B cell (primary cell): ENCODE measurements around the gene INPP1. TPM values are rescaled to one million over a fixed set of nuclear protein-coding genes. Genes with fewer than 3 reads are reported as not detected.

Experiments
- ATAC-seq: fragments of 200-7000 bp; cut with Tn5 transposase; one replicate; pipeline ENCODE4 v1.10.0; 2021; ENCODE audit warnings: low read depth, mild to moderate bottlenecking, moderate number of reproducible peaks, moderate library complexity
- CTCF ChIA-PET: fragments of 350-600 bp; sonication (Branson Sonifier 250); formaldehyde crosslinking; loops from one replicate; lab custom pipeline; 2021; ENCODE audit warnings: antibody characterized with exemption, inconsistent platforms; lab: Charles Lee
- POLR2A ChIA-PET: fragments of 350-600 bp; sonication (Branson Sonifier 250); formaldehyde crosslinking; loops from one replicate; lab custom pipeline; 2021; ENCODE audit warnings: antibody characterized with exemption; lab: Charles Lee
- DNase-seq: peaks from one replicate; pipeline ENCODE4 v3.0.0; 2013
- H2AFZ ChIP-seq: 2 replicates; pipeline ENCODE4 v1.6.1; 2012; ENCODE audit warnings: mild to moderate bottlenecking, low read depth, low read length; ENCODE audit not compliant: insufficient read depth, poor library complexity, severe bottlenecking
- H3K27ac ChIP-seq, 2 donors: 1 replicate in 1 of 2; 2 replicates in 1 of 2; pipeline ENCODE4 v1.5.1; 2012 to 2013; ENCODE audit warnings: low read length in 2 of 2, mild to moderate bottlenecking in 2 of 2, moderate library complexity in 1 of 2
- H3K27me3 ChIP-seq, 4 experiments: fragments of 200-600 bp in 1 of 4; sonication (generic) in 1 of 4; replicated peaks in 1 of 4; 1 replicate in 2 of 4; 2 replicates in 2 of 4; pipeline versions ENCODE4 v1.6.1 to v1.7.0; 2013 to 2016; ENCODE audit warnings: low read length in 3 of 4, mild to moderate bottlenecking in 2 of 4, mixed read lengths in 1 of 4, moderate library complexity in 1 of 4; ENCODE audit not compliant: insufficient read depth in 4 of 4, control insufficient read depth in 3 of 4; ENCODE audit errors: control extremely low read depth in 1 of 4
- H3K36me3 ChIP-seq, 2 experiments: replicated peaks in 1 of 2; 1 replicate in 1 of 2; 2 replicates in 1 of 2; pipeline versions ENCODE4 v1.6.1 to v1.7.1; 2013; ENCODE audit warnings: low read length in 1 of 2; ENCODE audit not compliant: insufficient read depth in 2 of 2, control insufficient read depth in 1 of 2; ENCODE audit errors: control extremely low read depth in 1 of 2, extremely low read depth in 1 of 2
- H3K4me1 ChIP-seq, 2 donors: fragments of 200-600 bp in 1 of 2; sonication (generic) in 1 of 2; 1 replicate in 1 of 2; 2 replicates in 1 of 2; pipeline versions ENCODE4 v1.5.1 to v1.6.1; 2013 to 2017; ENCODE audit warnings: low read length in 2 of 2; ENCODE audit not compliant: control insufficient read depth in 2 of 2, insufficient read depth in 2 of 2
- H3K4me2 ChIP-seq: replicated peaks from 2 replicates; pipeline ENCODE3; 2012; ENCODE audit warnings: mild to moderate bottlenecking, low read depth, low read length; ENCODE audit not compliant: poor library complexity, severe bottlenecking
- H3K4me3 ChIP-seq, 5 experiments: fragments of 200-600 bp in 1 of 5; sonication (generic) in 1 of 5; 1 replicate in 3 of 5; 2 replicates in 2 of 5; pipeline versions ENCODE4 v1.5.1 to v1.7.0; 2011 to 2016; ENCODE audit warnings: low read length in 4 of 5, mild to moderate bottlenecking in 4 of 5, low read depth in 2 of 5, control low read depth in 1 of 5, moderate library complexity in 1 of 5; ENCODE audit not compliant: insufficient read depth in 1 of 5; ENCODE audit errors: control extremely low read depth in 1 of 5, extremely low read depth in 1 of 5
- H3K79me2 ChIP-seq: fragments of 200-600 bp; sonication (generic); one replicate; pipeline ENCODE4 v1.6.0; 2016; ENCODE audit warnings: low read length; ENCODE audit not compliant: control insufficient read depth, insufficient read depth
- H3K9ac ChIP-seq: fragments of 200-600 bp; sonication (generic); 2 replicates; pipeline ENCODE4 v1.6.1; 2017; ENCODE audit warnings: mild to moderate bottlenecking, low read length, moderate library complexity
- H3K9me3 ChIP-seq, 3 donors: one replicate each; pipeline versions ENCODE4 v1.6.1 to v1.7.1; 2013; ENCODE audit warnings: low read length in 2 of 3; ENCODE audit not compliant: control insufficient read depth in 2 of 3, insufficient read depth in 1 of 3; ENCODE audit errors: control extremely low read depth in 1 of 3
- H4K20me1 ChIP-seq: 2 replicates; pipeline ENCODE4 v1.6.0; 2012; ENCODE audit warnings: mild to moderate bottlenecking, low read length; ENCODE audit not compliant: insufficient read depth, control insufficient read depth, poor library complexity, severe bottlenecking
- H3K27ac Mint-ChIP-seq: one replicate; pipeline ENCODE4 v1.8.0; 2021; ENCODE audit warnings: mixed read lengths
- H3K27me3 Mint-ChIP-seq: one replicate; pipeline ENCODE4 v1.8.0; 2021; ENCODE audit warnings: mixed read lengths
- H3K4me1 Mint-ChIP-seq: one replicate; pipeline ENCODE4 v1.8.0; 2021; ENCODE audit warnings: mixed read lengths
- H3K4me3 Mint-ChIP-seq: one replicate; pipeline ENCODE4 v1.8.0; 2021; ENCODE audit warnings: mixed read lengths
- H3K9me3 Mint-ChIP-seq: one replicate; pipeline ENCODE4 v1.8.0; 2022; ENCODE audit warnings: mixed read lengths; ENCODE audit not compliant: insufficient read depth
- EZH2 ChIP-seq: IDR thresholded peaks from 2 replicates; pipeline ENCODE4 v1.6.1; 2012; ENCODE audit warnings: borderline replicate concordance, low read depth, mild to moderate bottlenecking, moderate library complexity, low read length; ENCODE audit not compliant: insufficient read depth, poor library complexity, severe bottlenecking
- WGBS: methylation state at CpG from one replicate; pipeline ENCODE4 v1.1.5; 2013; ENCODE audit warnings: missing lambda C conversion rate; ENCODE audit not compliant: insufficient coverage; 5-methylcytosine and 5-hydroxymethylcytosine counted together
- intact Hi-C: fragments of 100-400 bp; cut with micrococcal nuclease; formaldehyde crosslinking; loops from one replicate; pipeline ENCODE4 v1.10.0; 2022
- polyA plus RNA-seq: library from polyadenylated mRNA; depleted of rRNA; stranded (reverse); fragments of >200 nt; gene quantifications from 2 replicates; pipeline ENCODE4 v1.2.3, GENCODE V29; 2012
- total RNA-seq, 2 donors: library from RNA; stranded (reverse); fragments of 120-200 nt in 1 of 2; gene quantifications; 1 replicate in 1 of 2; 2 replicates in 1 of 2; pipeline versions ENCODE4 v1.2.3 to v1.2.4, GENCODE V29; 2013 to 2022
- TF ChIP-seq, protein P1 (sequence below): fragments of 200-600 bp; IDR thresholded peaks from one replicate; pipeline ENCODE4 v1.8.0; 2022; ENCODE audit warnings: antibody characterized with exemption, mild to moderate bottlenecking

Gene INPP1
- total and polyA plus RNA-seq, 2 donors (not counting 1 experiment from before 2014, with no cell fraction given), result 3.1 to 3.7 TPM

DNA sequence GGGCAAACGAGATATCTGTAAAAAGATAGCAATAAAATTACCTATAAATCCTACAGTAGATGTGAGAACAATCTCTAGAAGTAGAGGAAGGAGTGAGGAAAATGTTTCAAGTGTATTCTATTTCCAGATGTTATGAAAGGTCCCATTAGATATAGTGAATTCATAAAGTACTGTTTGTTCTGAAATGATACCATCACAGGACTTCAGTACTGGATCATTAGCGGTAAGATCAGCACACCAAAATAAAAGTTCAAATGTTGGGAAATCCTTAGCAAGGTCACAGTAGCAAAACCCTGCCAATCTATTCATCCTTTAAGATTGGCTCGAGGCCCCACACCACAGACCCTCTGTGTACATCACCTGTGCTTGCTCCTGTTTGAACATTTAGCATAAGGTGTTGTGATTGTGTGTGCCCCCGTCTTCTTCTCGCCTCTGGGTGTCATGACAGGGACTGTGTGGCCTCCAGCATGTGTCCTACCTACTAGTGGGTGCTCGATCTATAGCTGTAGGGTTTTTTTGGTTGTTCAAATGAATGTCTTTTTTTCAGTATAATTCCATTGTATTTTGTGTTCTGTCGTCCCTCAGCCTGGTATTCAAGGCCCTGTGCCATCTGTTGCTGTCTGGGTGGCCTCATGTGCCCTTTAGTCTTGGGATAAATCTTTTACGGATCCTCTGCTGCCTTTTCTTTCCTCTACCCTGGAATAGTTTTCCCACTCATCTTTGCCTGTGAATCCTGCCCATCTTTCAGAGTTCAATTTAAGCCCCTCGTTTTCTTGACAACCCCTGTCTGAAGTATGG lies 73.9 kb downstream of the INPP1 start:
- DNase-seq (no peak), ATAC-seq (no peak)
- no peak overlapping the region for H2AFZ ChIP-seq
- intact Hi-C loops, result no loop called here
- H4K20me1 ChIP-seq, result peaks cover 7% of the 10 kb centered on the region
- H3K9ac ChIP-seq, result no peak overlapping the region
- WGBS, result 100% methylated on average over 3 of the region's 9 CpGs
- Mint-ChIP-seq H3K27me3 (no peaks in the 10 kb centered on the region), H3K4me3 (no peak overlapping the region), H3K9me3 (no peaks in the 10 kb centered on the region), H3K27ac (no peak overlapping the region), H3K4me1 (peaks cover 56% of the 10 kb centered on the region)
- no peak overlapping the region for H3K4me2 ChIP-seq
- H3K4me1 ChIP-seq, result peaks cover 14 to 26% of the 10 kb centered on the region in 2 donors
- H3K9me3 ChIP-seq, result no peaks in the 10 kb centered on the region
- no peaks in the 10 kb centered on the region for H3K36me3 ChIP-seq
- H3K79me2 ChIP-seq, result peaks cover 78% of the 10 kb centered on the region
- ChIA-PET POLR2A (no interaction called here), CTCF (interaction anchor here (0.6 to 1.0 kb wide), 3 partner anchors 11 to 100 kb away, joined by 3 to 5 read pairs (median 3); no protein-coding TSS in a partner anchor)
- no peak overlapping the region for H3K4me3 ChIP-seq
- no peak for TF ChIP-seq EZH2
- TF ChIP-seq, protein P1, sequence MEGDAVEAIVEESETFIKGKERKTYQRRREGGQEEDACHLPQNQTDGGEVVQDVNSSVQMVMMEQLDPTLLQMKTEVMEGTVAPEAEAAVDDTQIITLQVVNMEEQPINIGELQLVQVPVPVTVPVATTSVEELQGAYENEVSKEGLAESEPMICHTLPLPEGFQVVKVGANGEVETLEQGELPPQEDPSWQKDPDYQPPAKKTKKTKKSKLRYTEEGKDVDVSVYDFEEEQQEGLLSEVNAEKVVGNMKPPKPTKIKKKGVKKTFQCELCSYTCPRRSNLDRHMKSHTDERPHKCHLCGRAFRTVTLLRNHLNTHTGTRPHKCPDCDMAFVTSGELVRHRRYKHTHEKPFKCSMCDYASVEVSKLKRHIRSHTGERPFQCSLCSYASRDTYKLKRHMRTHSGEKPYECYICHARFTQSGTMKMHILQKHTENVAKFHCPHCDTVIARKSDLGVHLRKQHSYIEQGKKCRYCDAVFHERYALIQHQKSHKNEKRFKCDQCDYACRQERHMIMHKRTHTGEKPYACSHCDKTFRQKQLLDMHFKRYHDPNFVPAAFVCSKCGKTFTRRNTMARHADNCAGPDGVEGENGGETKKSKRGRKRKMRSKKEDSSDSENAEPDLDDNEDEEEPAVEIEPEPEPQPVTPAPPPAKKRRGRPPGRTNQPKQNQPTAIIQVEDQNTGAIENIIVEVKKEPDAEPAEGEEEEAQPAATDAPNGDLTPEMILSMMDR, result no peak
- H3K27ac ChIP-seq, result peak overlapping the region in 1 of 2 donors; percentile 87
- H3K27me3 ChIP-seq, result no peaks in the 10 kb centered on the region

DNA sequence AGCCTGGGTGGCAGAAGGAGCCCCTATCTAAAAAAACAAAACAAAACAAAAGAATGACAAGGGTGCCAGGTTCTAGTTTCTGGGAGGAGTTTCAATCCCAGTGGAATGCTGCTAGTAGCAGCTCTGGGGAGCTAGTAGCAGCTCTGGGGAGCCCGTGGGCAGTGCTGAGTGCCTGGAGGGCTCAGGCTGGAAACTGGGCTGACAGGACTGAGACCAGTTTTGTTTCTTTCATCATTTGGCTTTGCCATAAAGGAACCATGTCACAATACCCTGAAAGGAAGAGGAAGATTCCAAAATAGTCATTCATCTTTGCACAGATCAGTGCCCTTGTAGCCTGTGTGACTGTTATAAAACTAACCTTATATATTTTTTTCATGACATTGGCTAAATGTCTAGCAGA lies 75.3 kb downstream of the INPP1 start:
- WGBS, result 88% methylated on average over 1 of the region's 1 CpG

More for the DNA sequence above, 75.3 kb downstream of the INPP1 start:
- ChIA-PET CTCF (no interaction called here), POLR2A (no interaction called here)
- H3K27me3 ChIP-seq, result no peaks in the 10 kb centered on the region
- Mint-ChIP-seq H3K9me3 (no peaks in the 10 kb centered on the region), H3K27ac (no peak overlapping the region), H3K4me3 (no peak overlapping the region), H3K4me1 (peaks cover 44% of the 10 kb centered on the region), H3K27me3 (no peaks in the 10 kb centered on the region)
- DNase-seq (no peak), ATAC-seq (no peak)
- intact Hi-C loops, result no loop called here
- no peaks in the 10 kb centered on the region for H3K36me3 ChIP-seq
- H3K79me2 ChIP-seq, result peaks cover 72% of the 10 kb centered on the region
- TF ChIP-seq, protein P1, result no peak
- TF ChIP-seq EZH2, result no peak
- H3K27ac ChIP-seq, result no peak overlapping the region
- no peak overlapping the region for H3K4me2 ChIP-seq
- H3K4me1 ChIP-seq, result peaks cover 9 to 23% of the 10 kb centered on the region in 2 donors
- peaks cover 7% of the 10 kb centered on the region for H4K20me1 ChIP-seq
- H2AFZ ChIP-seq, result no peak overlapping the region
- no peak overlapping the region for H3K4me3 ChIP-seq
- H3K9ac ChIP-seq, result no peak overlapping the region
- H3K9me3 ChIP-seq, result no peaks in the 10 kb centered on the region
